ENCODE measurements around the gene RCN2.

RCN2 gene

DNA sequence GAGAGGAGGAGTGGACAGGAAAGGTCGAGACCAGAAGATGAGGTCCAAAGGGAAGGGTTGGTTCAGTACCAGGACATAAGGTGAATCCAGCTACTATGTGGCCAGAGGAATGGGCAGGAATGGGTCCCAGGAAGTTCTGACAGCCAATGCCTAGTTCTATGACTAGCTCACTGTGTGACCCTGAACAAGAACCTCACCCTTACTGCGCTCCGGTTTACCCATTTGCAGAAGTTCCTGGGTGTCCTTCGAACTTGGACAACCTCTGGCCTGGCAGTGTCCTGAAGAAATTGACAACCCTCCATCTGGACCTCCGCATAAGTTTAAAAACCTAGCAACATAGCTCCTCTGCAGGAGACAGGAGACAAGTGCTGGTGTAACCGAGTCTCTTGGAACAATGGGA is 51.2 kb downstream of the RCN2 start:
- no peak for TF ChIP-seq CTCF (IDR thresholded peaks at IDR 0.05; ENCODE audit: borderline replicate concordance, insufficient read depth, low read depth, low read length)
- no peak overlapping the region for H3K4me3 ChIP-seq (ENCODE audit: low read depth, low read length)

DNA sequence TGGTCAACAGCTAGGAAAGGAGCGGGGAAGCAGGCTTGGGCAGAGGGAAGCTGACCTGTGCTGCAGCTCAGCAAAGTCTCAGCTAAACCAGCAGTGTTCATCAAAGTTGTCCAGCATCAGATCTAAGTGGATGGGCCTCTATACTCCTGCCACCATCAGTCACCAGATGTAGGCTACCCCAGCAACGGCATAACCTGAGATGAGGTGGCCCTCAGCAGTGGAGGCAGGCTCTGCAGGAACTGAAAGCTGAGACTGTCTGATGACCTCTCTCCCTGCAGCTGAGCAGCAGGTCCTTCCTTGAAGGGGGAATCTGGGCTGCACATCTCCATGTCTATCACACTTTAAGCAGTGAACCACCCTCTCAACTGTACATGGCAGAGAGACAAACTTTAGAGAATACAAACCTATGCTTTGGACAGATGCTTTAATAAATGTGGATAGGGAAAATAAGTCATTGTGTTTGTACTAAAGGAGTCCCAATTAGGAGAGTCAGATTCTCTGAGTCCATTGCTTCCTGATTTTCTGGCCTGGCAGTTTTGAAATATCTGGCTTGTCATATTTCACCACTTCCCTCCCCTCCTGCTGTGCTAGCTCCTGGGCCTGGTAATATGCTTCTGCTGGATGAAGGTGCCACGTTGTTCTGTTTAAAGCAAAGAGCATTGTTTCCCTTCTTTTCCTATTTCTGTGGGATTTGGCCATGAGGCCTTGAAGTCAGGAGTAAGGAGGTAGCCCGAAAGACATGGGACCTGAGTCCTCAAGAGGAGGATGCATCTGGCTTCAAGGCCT is 52.2 kb downstream of the RCN2 start:
- H3K4me3 ChIP-seq (ENCODE audit: low read depth, low read length) = no peak overlapping the region
- no peak for TF ChIP-seq CTCF (IDR thresholded peaks at IDR 0.05; ENCODE audit: borderline replicate concordance, insufficient read depth, low read depth, low read length)

GRCh38 chr15:76986743-76987142 is 55.2 kb downstream of the RCN2 start:
- no peak overlapping the region for H3K4me3 ChIP-seq (ENCODE audit: low read depth, low read length)
- no peak for TF ChIP-seq CTCF (IDR thresholded peaks at IDR 0.05; ENCODE audit: borderline replicate concordance, insufficient read depth, low read depth, low read length)

DNA sequence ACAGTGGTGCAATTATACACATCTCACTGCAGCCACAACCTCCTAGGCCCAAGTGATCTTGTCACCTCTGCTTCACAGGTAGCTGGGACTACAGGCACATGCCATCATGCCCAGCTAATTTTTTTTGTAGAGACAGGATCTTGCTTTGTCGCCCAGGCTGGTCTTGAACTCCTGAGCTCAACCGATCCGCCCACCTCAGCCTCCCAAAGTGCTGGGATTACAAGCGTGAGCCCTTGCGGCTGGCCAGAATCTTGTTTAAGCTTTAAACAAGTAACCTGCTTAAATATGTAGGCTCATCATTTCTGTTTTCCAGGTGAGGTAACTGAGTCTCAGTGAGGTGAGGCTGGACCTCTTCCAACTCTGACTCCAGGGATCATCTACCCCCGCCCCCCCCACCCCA is 55.7 kb downstream of the RCN2 start:
- TF ChIP-seq CTCF (IDR thresholded peaks at IDR 0.05; ENCODE audit: borderline replicate concordance, insufficient read depth, low read depth, low read length) = no peak
- H3K4me3 ChIP-seq (ENCODE audit: low read depth, low read length) = no peak overlapping the region

DNA sequence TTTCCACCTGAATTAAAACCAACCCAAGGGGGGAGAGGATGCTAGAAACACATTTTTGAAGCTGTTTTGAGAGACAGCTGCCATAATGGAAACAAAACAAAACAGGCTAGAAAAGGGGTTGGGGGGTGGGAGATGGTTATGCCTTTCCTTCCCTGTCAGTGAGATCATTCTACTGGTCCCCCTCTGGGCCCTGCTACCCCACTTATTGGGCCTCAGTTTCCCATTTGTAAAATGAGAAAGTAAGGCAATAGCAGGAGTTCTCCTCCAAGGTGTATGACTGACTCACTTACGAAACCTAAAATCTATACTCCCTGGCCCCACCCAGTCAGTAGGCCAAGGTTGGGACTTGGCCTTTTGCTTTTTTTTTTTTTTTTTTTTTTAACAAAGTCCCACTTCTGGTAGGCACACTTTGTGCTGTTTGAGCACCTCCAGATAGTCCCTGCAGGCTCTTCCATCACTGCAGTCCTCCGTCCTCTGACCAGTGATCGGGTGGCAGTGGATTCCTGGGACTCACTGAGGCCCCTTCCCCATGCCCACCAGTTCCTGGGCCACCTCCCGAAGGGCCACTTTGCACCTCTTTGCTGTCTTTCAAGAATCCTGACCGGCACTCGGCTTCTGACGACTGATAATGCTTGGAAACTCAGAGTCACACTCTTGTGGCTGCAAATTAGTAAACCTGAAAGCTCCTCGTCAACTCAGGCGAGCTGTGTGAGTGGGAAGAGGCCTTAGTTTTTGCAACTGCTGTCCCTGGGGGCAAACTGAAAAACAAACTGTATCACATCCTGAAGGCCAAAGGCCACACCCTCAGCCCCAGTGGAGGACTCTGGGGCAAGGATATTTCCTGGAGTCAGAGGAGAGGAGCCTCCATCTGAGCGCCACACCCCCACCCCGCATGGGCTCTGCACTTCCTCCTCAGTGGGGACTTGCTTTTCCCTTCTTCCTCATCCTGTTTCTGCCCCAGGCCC is 56.6 kb downstream of the RCN2 start:
- TF ChIP-seq CTCF (IDR thresholded peaks at IDR 0.05; ENCODE audit: borderline replicate concordance, insufficient read depth, low read depth, low read length) = no peak
- H3K4me3 ChIP-seq (ENCODE audit: low read depth, low read length) = no peak overlapping the region

- no peak for TF ChIP-seq CTCF (IDR thresholded peaks at IDR 0.05; ENCODE audit: borderline replicate concordance, insufficient read depth, low read depth, low read length)
- peak overlapping the region; percentile 11 for H3K4me3 ChIP-seq (ENCODE audit: low read depth, low read length)
These were observed 57.6 kb downstream of the RCN2 start for GRCh38 chr15:76988867-76989780.
